GM12878 (cell line): ENCODE measurements around the gene SCAI. TPM values are rescaled to one million over a fixed set of nuclear protein-coding genes. Genes with fewer than 3 reads are reported as not detected.

Experiments
- ATAC-seq: fragments of 200-7000 bp; cut with Tn5 transposase; 3 replicates; pipeline ENCODE4 v1.9.1; 2020; ENCODE audit warnings: mild to moderate bottlenecking, moderate library complexity
- BruUV-seq: library from RNA; stranded (reverse); fragments of 400-500 nt; replicated peaks from 2 replicates; lab custom pipeline; 2021; lab: Mats Ljungman, UMichigan
- CTCF ChIA-PET: fragments of 300-600 bp; sonication (Branson Sonifier 250); formaldehyde crosslinking; extraction: SDS; loops from one replicate; lab custom pipeline; 2021; ENCODE audit warnings: inconsistent platforms; lab: Yijun Ruan, JAX
- POLR2A ChIA-PET: fragments of 350-600 bp; formaldehyde crosslinking; extraction: SDS; loops from one replicate; lab custom pipeline; 2021; ENCODE audit warnings: inconsistent platforms; lab: Charles Lee
- RAD21 ChIA-PET: fragments of 300-600 bp; sonication (Branson Sonifier 250); formaldehyde crosslinking; loops from one replicate; lab custom pipeline; 2023; ENCODE audit warnings: antibody characterized with exemption; ENCODE audit not compliant: unreplicated experiment; lab: Charles Lee
- SMC1A ChIA-PET: fragments of 300-600 bp; sonication (Branson Sonifier 250); formaldehyde crosslinking; loops from one replicate; lab custom pipeline; 2023; ENCODE audit not compliant: unreplicated experiment, uncharacterized antibody; lab: Charles Lee
- DNase-seq: peaks from one replicate; pipeline ENCODE4 v3.0.0-alpha.2; 2011; ENCODE audit warnings: low read depth, low spot score
- FAIRE-seq: peaks from 3 replicates; lab custom pipeline; 2011; peaks lifted over from hg19 to GRCh38; lab: Jason Lieb, UNC
- H2AFZ ChIP-seq: 2 replicates; pipeline ENCODE4 v1.6.0; 2011; ENCODE audit warnings: low read depth, low read length, control low read depth; ENCODE audit not compliant: control insufficient read depth
- H3K27ac ChIP-seq: 2 replicates; pipeline ENCODE4 v1.5.1; 2011; ENCODE audit warnings: control low read depth; ENCODE audit not compliant: control insufficient read depth, insufficient read depth
- H3K27me3 ChIP-seq, 2 experiments: replicated peaks in 1 of 2; 2 replicates each; pipeline versions ENCODE4 v1.6.0 to v1.6.1; 2011; ENCODE audit warnings: low read length in 1 of 2; ENCODE audit not compliant: control insufficient read depth in 2 of 2, insufficient read depth in 2 of 2
- H3K36me3 ChIP-seq, 2 experiments: 2 replicates each; pipeline ENCODE4 v1.5.1; 2011; ENCODE audit warnings: low read length in 1 of 2; ENCODE audit not compliant: control insufficient read depth in 2 of 2, insufficient read depth in 2 of 2
- H3K4me1 ChIP-seq: 2 replicates; pipeline ENCODE4 v1.6.1; 2011; ENCODE audit warnings: mild to moderate bottlenecking, low read length, moderate library complexity, mixed read lengths; ENCODE audit not compliant: control insufficient read depth, insufficient read depth
- H3K4me2 ChIP-seq: 2 replicates; pipeline ENCODE4 v1.6.0; 2011; ENCODE audit warnings: control low read depth; ENCODE audit not compliant: control insufficient read depth, insufficient read depth
- H3K4me3 ChIP-seq: fragments of 200-600 bp; sonication (generic); 2 replicates; pipeline ENCODE4 v1.5.1; 2016
- H3K79me2 ChIP-seq: 2 replicates; pipeline ENCODE4 v1.6.0; 2011; ENCODE audit warnings: low read length; ENCODE audit not compliant: control insufficient read depth, insufficient read depth
- H3K9ac ChIP-seq: 2 replicates; pipeline ENCODE4 v1.8.0; 2011; ENCODE audit warnings: low read length, control low read depth, mixed read lengths; ENCODE audit not compliant: control insufficient read depth, insufficient read depth
- H3K9me3 ChIP-seq: replicated peaks from 3 replicates; pipeline ENCODE4 v1.5.1; 2011; ENCODE audit warnings: mild to moderate bottlenecking, low read length; ENCODE audit not compliant: control insufficient read depth, insufficient read depth
- H4K20me1 ChIP-seq: 2 replicates; pipeline ENCODE4 v1.6.0; 2011; ENCODE audit not compliant: control insufficient read depth, insufficient read depth
- CBX3 ChIP-seq: fragments of 200-600 bp; sonication (generic); IDR thresholded peaks from 2 replicates; pipeline ENCODE4 v1.6.1; 2016; ENCODE audit warnings: low read depth, borderline replicate concordance
- CBX5 ChIP-seq: sonication (generic); IDR thresholded peaks from 2 replicates; pipeline ENCODE4 v1.6.1; 2016; ENCODE audit warnings: low read depth, moderate library complexity, mild to moderate bottlenecking, inconsistent platforms
- CHD1 ChIP-seq: IDR thresholded peaks from 2 replicates; pipeline ENCODE4 v1.6.1; 2012; ENCODE audit warnings: low read depth, low read length, improper control_type of control experiment
- IKZF2 ChIP-seq, 2 experiments: fragments of 450-650 bp; IDR thresholded peaks; 2 replicates each; pipeline ENCODE4 v1.6.1; 2017; ENCODE audit warnings: mild to moderate bottlenecking in 2 of 2, moderate library complexity in 2 of 2
- MTA3 ChIP-seq: IDR thresholded peaks from 2 replicates; pipeline ENCODE4 v1.6.1; 2012; ENCODE audit warnings: low read length, inconsistent platforms, borderline replicate concordance
- NFIC ChIP-seq: IDR thresholded peaks from 2 replicates; pipeline ENCODE4 v1.6.1; 2012; ENCODE audit warnings: low read depth, mild to moderate bottlenecking, inconsistent platforms, low read length, moderate library complexity
- NFYB ChIP-seq: IDR thresholded peaks from 2 replicates; pipeline ENCODE4 v1.6.1; 2011; ENCODE audit warnings: low read depth, mild to moderate bottlenecking, low read length, improper control_type of control experiment, moderate library complexity; ENCODE audit not compliant: insufficient read depth
- NKRF ChIP-seq: fragments of 450-650 bp; conservative IDR thresholded peaks from 2 replicates; pipeline ENCODE4 v1.6.1; 2017; ENCODE audit warnings: mild to moderate bottlenecking, moderate library complexity
- PAX5 ChIP-seq: IDR thresholded peaks from 2 replicates; pipeline ENCODE4 v1.6.1; 2011; ENCODE audit warnings: low read depth, low read length, borderline replicate concordance
- RBBP5 ChIP-seq: fragments of 200-600 bp; sonication (generic); conservative IDR thresholded peaks from 2 replicates; pipeline ENCODE4 v1.6.1; 2016
- RFX5 ChIP-seq: IDR thresholded peaks from 2 replicates; pipeline ENCODE4 v1.6.1; 2011; ENCODE audit warnings: low read depth, low read length, improper control_type of control experiment
- RUNX3 ChIP-seq: IDR thresholded peaks from 2 replicates; pipeline ENCODE4 v1.6.1; 2012; ENCODE audit warnings: low read length, inconsistent platforms
- SREBF1 ChIP-seq: IDR thresholded peaks from 2 replicates; pipeline ENCODE4 v1.6.1; 2012; ENCODE audit warnings: mild to moderate bottlenecking, low read length
- TCF7 ChIP-seq: IDR thresholded peaks from 2 replicates; pipeline ENCODE4 v1.6.1; 2014; ENCODE audit warnings: antibody characterized with exemption, borderline replicate concordance
- YBX1 ChIP-seq: fragments of 450-650 bp; IDR thresholded peaks from 2 replicates; pipeline ENCODE4 v1.6.1; 2016; ENCODE audit warnings: antibody characterized with exemption
- ZNF217 ChIP-seq: fragments of 450-650 bp; IDR thresholded peaks from 2 replicates; pipeline ENCODE4 v1.6.1; 2017; ENCODE audit warnings: antibody characterized with exemption, mild to moderate bottlenecking
- WGBS: methylation state at CpG from one replicate; pipeline ENCODE4 v1.1.6; 2016; ENCODE audit warnings: low lambda C conversion rate; ENCODE audit not compliant: insufficient replicate concordance, insufficient coverage; ENCODE audit errors: missing lambda C conversion rate; 5-methylcytosine and 5-hydroxymethylcytosine counted together
- in situ Hi-C: fragments of 300-500 bp; cut with MboI; formaldehyde crosslinking; loops from 9 replicates; pipeline ENCODE4 v1.14.3; 2018; ENCODE audit warnings: mixed read lengths
- intact Hi-C: fragments of 100-400 bp; cut with micrococcal nuclease; formaldehyde crosslinking; loops from one replicate; pipeline ENCODE4 v1.14.2; 2022; ENCODE audit not compliant: unreplicated experiment
- polyA plus RNA-seq, 11 experiments: library from polyadenylated mRNA; depleted of rRNA in 4 of 11; unstranded in 6 of 11; stranded (reverse) in 5 of 11; fragments of >200 nt; fragmentation: Nextera tagmentation in 4 of 11; fragmentation: Illumina TruSeq in 1 of 11; extraction: Ambion mirVana in 4 of 11; extraction: Trizol in 1 of 11; gene quantifications; 1 replicate in 1 of 11; 2 replicates in 10 of 11; pipeline versions ENCODE4 v1.2.1 to v1.2.3, GENCODE V29; 2011 to 2016; ENCODE audit warnings: inconsistent platforms in 2 of 11, missing spikeins in 2 of 11, low read depth in 1 of 11
- total RNA-seq, 4 experiments: library from RNA; depleted of rRNA in 3 of 4; stranded (reverse); fragments of >200 nt in 3 of 4; fragmentation: Illumina TruSeq in 1 of 4; extraction: Trizol in 1 of 4; gene quantifications; 2 replicates each; pipeline versions ENCODE4 v1.2.1 to v1.2.3, GENCODE V29; 2013 to 2021
- TF ChIP-seq, protein P1 (sequence below): fragments of 450-650 bp; IDR thresholded peaks from 2 replicates; pipeline ENCODE4 v1.6.1; 2017; ENCODE audit warnings: low read depth, mild to moderate bottlenecking, moderate library complexity

SCAI gene
- total and polyA plus RNA-seq, 10 of the 15 experiments (the other 5 are each of a cell fraction or from before 2014, with no cell fraction given), result 0.52 to 8.8 (median 5.1) TPM

- TSS peak; percentile 34 for BruUV-seq
- Histone ChIP-seq H3K36me3 (no peaks in the 10 kb centered on the region), H3K4me3 (no peak overlapping the region), H4K20me1 (no peaks in the 10 kb centered on the region), H3K4me2 (no peak overlapping the region), H3K27ac (no peak overlapping the region), H3K27me3 (no peaks in the 10 kb centered on the region), H3K4me1 (no peaks in the 10 kb centered on the region), H3K79me2 (no peaks in the 10 kb centered on the region), H2AFZ (no peak overlapping the region), H3K9ac (no peak overlapping the region), H3K9me3 (no peaks in the 10 kb centered on the region)
- no peak for FAIRE-seq
- ChIA-PET CTCF (no interaction called here), RAD21 (no interaction called here), SMC1A (no interaction called here), POLR2A (interaction anchor here (0.6 kb wide), 1 partner anchor 163 kb away, joined by 3 read pairs; no protein-coding TSS in a partner anchor)
- in situ Hi-C loops, result no loop called here
- intact Hi-C loops, result no loop called here
- 100% methylated on average over 1 of the region's 1 CpG for WGBS
- ATAC-seq, result no peak
- TF ChIP-seq ZNF217, result no peak
- TF ChIP-seq NFYB, result no peak
- no peak for TF ChIP-seq YBX1
- no peak for TF ChIP-seq RBBP5
- TF ChIP-seq RFX5, result no peak
- TF ChIP-seq NKRF, result no peak
- TF ChIP-seq RUNX3, result no peak
- TF ChIP-seq NFIC, result no peak
- no peak for TF ChIP-seq MTA3
- TF ChIP-seq IKZF2 (IDR thresholded peaks at IDR 0.05), result no peak
- TF ChIP-seq PAX5, result no peak
- no peak for TF ChIP-seq SREBF1
- TF ChIP-seq TCF7, result no peak
- no peak for TF ChIP-seq CBX5
- no peak for TF ChIP-seq CHD1
- TF ChIP-seq, protein P1, sequence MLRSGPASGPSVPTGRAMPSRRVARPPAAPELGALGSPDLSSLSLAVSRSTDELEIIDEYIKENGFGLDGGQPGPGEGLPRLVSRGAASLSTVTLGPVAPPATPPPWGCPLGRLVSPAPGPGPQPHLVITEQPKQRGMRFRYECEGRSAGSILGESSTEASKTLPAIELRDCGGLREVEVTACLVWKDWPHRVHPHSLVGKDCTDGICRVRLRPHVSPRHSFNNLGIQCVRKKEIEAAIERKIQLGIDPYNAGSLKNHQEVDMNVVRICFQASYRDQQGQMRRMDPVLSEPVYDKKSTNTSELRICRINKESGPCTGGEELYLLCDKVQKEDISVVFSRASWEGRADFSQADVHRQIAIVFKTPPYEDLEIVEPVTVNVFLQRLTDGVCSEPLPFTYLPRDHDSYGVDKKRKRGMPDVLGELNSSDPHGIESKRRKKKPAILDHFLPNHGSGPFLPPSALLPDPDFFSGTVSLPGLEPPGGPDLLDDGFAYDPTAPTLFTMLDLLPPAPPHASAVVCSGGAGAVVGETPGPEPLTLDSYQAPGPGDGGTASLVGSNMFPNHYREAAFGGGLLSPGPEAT, result no peak
- no peak for TF ChIP-seq CBX3
- DNase-seq, result no peak
These were observed 40.3 kb downstream of the SCAI start for GRCh38 chr9:125103021-125103420.
